Keratinocyte (primary cell): Measurements from ENCODE around the gene ATXN7L1.

ENCODE experiments used
- CTCF ChIP-seq, 3 experiments: IDR thresholded peaks in 1 of 3; conservative IDR thresholded peaks in 1 of 3; optimal IDR thresholded peaks in 1 of 3; 2 replicates in 2 of 3; 3 replicates in 1 of 3; pipeline versions ENCODE3 to v1.5.1; 2011; ENCODE audit warnings: low read length in 3 of 3, mild to moderate bottlenecking in 3 of 3, moderate library complexity in 2 of 3, control low read depth in 1 of 3, inconsistent platforms in 1 of 3; ENCODE audit not compliant: insufficient read depth in 2 of 3; ENCODE audit errors: extremely low read depth in 1 of 3
- EZH2 ChIP-seq: IDR thresholded peaks from one replicate; pipeline ENCODE4 v1.6.1; 2012; ENCODE audit warnings: inconsistent platforms, mild to moderate bottlenecking, low read length, moderate library complexity

- TF ChIP-seq EZH2 (no peak), CTCF (optimal IDR thresholded peaks at IDR 0.05 in 1 of 3, IDR thresholded peaks at IDR 0.05 in 1 of 3, conservative IDR thresholded peaks at IDR 0.05 in 1 of 3; ENCODE audit: extremely low read depth in 1 of 3, insufficient read depth in 2 of 3, low read length in 3 of 3) (no peak)
Observed at GRCh38 chr7:105838627-105839231, 37.7 kb downstream of the ATXN7L1 start.
